ENCODE results near the gene VRTN. TPM values are rescaled to one million over a fixed set of nuclear protein-coding genes. Genes with fewer than 3 reads are reported as not detected.

The VRTN gene
- total and polyA plus RNA-seq, 2 of the 13 experiments (the other 11 are each of a cell fraction or from before 2014, with no cell fraction given): not detected

GRCh38 chr14:74407021-74407800, 58.9 kb downstream of the VRTN start (continued):
- no peak for TF ChIP-seq ASH2L (IDR thresholded peaks at IDR 0.05; ENCODE audit: insufficient read length, low read depth, low read length)
- no peak for TF ChIP-seq SATB2 (CRISPR knock-in tag; IDR thresholded peaks at IDR 0.05)
- TF ChIP-seq ISL2 (CRISPR knock-in tag; IDR thresholded peaks at IDR 0.05): no peak
- TF ChIP-seq ZNF792 (CRISPR knock-in tag; IDR thresholded peaks at IDR 0.05): no peak

GRCh38 chr14:74407801-74408154, 59.5 kb downstream of the VRTN start:
- ATAC-seq (no peak), DNase-seq (ENCODE audit: low spot score) (no peak), FAIRE-seq (no peak)
- no peaks in the 10 kb centered on the region for H3K36me3 ChIP-seq (replicated peaks in 1 of 2; ENCODE audit: control insufficient read depth in 1 of 2, insufficient read depth in 2 of 2, low read length in 2 of 2)
- intact Hi-C loops (cut with micrococcal nuclease; ENCODE audit: unreplicated experiment) (no loop called here), in situ Hi-C loops (cut with HindIII; ENCODE audit: extremely low pct_ligation_motif_present, low pct_unique_long_range_greater_than_20kb) (no loop called here)
- no peaks in the 10 kb centered on the region for H3K79me2 ChIP-seq (ENCODE audit: insufficient read depth, low read length)
- no TSS peak for BruUV-seq (replicated peaks)
- 60% methylated on average over 3 of the region's 5 CpGs for WGBS (ENCODE audit: low lambda C conversion rate)
- no peak overlapping the region for H2AFZ ChIP-seq (ENCODE audit: low read length)
- H3K27ac ChIP-seq (ENCODE audit: extremely low read length, insufficient read depth, low read length): no peak overlapping the region
- POLR2A ChIA-PET: no interaction called here
- H3K9me3 ChIP-seq (ENCODE audit: low read length): no peaks in the 10 kb centered on the region
- H3K4me3 ChIP-seq (replicated peaks in 1 of 3; ENCODE audit: insufficient read depth in 1 of 3, low read depth in 2 of 3, low read length in 3 of 3): no peak overlapping the region
- H3K4me2 ChIP-seq (ENCODE audit: low read depth, low read length): no peak overlapping the region
- no peak overlapping the region for H3K9ac ChIP-seq (ENCODE audit: insufficient read depth, low read depth, low read length)
- peaks cover 4 to 18% of the 10 kb centered on the region in 2 experiments; a peak in 3 of 5 replicates for H3K27me3 ChIP-seq (ENCODE audit: control insufficient read depth in 1 of 2, insufficient read depth in 2 of 2, low read length in 2 of 2)
- TF ChIP-seq XBP1 (CRISPR knock-in tag; IDR thresholded peaks at IDR 0.05): no peak
- TF ChIP-seq KMT2B (CRISPR knock-in tag; IDR thresholded peaks at IDR 0.05): no peak
- TF ChIP-seq U2AF2 (IDR thresholded peaks at IDR 0.05; ENCODE audit: low read depth, low read length): no peak
- TF ChIP-seq ZNF460 (CRISPR knock-in tag; IDR thresholded peaks at IDR 0.05; ENCODE audit: borderline replicate concordance): no peak
- TF ChIP-seq ZNF605 (CRISPR knock-in tag; IDR thresholded peaks at IDR 0.05): no peak
- no peak for TF ChIP-seq NONO (IDR thresholded peaks at IDR 0.05)
- no peak for TF ChIP-seq NONO (CRISPR knock-in tag; conservative IDR thresholded peaks at IDR 0.05)
- TF ChIP-seq CENPT (CRISPR knock-in tag; IDR thresholded peaks at IDR 0.05; ENCODE audit: low read depth): no peak
- no peak for TF ChIP-seq MYNN (CRISPR knock-in tag; IDR thresholded peaks at IDR 0.05; ENCODE audit: low read depth)
- CTCF ChIA-PET (ENCODE audit: low intra/inter-chr PET ratio, low total read pairs): no interaction called here
- H3K4me1 ChIP-seq (ENCODE audit: insufficient read depth, low read length): no peaks in the 10 kb centered on the region
- H4K20me1 ChIP-seq (ENCODE audit: insufficient read depth, low read length): no peaks in the 10 kb centered on the region

All from HepG2 (cell line).